ENCODE measurements around the gene SRSF3.

GRCh38 chr6:36550473-36551000, 43.6 kb upstream of the SRSF3 start:
- TF ChIP-seq CTCF (IDR thresholded peaks at IDR 0.05) (no peak), POLR2A (IDR thresholded peaks at IDR 0.05) (no peak)

All from adrenal gland (tissue), 5 donors.